Upper lobe of left lung (tissue), 6 donors: ENCODE results near the gene SWT1. TPM values are rescaled to one million over a fixed set of nuclear protein-coding genes. Genes with fewer than 3 reads are reported as not detected.
"Not testable (repeated sequence)": the region's sequence is repeated elsewhere in the genome, so short reads cannot be mapped to it uniquely, and the experiment has no call there.

Experiments used
- ATAC-seq, 2 donors: fragments of 200-7000 bp; cut with Tn5 transposase; one replicate each; pipeline ENCODE4 v1.9.1; 2022; ENCODE audit warnings: mild to moderate bottlenecking in 2 of 2, moderate library complexity in 2 of 2; ENCODE audit not compliant: low FRiP score in 2 of 2
- DNase-seq, 2 donors: peaks; one replicate each; pipeline ENCODE4 v3.0.0-alpha.2; 2019 to 2020
- H3K27ac ChIP-seq, 4 donors: fragments of 200-600 bp; sonication (generic); one replicate each; pipeline ENCODE4 v1.5.1; 2016 to 2019
- H3K27me3 ChIP-seq, 4 donors: fragments of 200-600 bp; sonication (generic); one replicate each; pipeline ENCODE4 v1.5.1; 2017 to 2019
- H3K36me3 ChIP-seq, 4 donors: fragments of 200-600 bp; sonication (generic); one replicate each; pipeline ENCODE4 v1.5.1; 2016 to 2019
- H3K4me1 ChIP-seq, 4 donors: fragments of 200-600 bp; sonication (generic); one replicate each; pipeline ENCODE4 v1.5.1; 2018 to 2019
- H3K4me3 ChIP-seq, 4 donors: fragments of 200-600 bp; sonication (generic); one replicate each; pipeline ENCODE4 v1.5.1; 2017 to 2019; ENCODE audit warnings: mild to moderate bottlenecking in 2 of 4, moderate library complexity in 1 of 4
- H3K9me3 ChIP-seq, 4 donors: fragments of 200-600 bp; sonication (generic); one replicate each; pipeline ENCODE4 v1.5.1; 2018 to 2019
- CTCF ChIP-seq, 6 experiments: fragments of 450-650 bp in 4 of 6; fragments of 200-600 bp in 2 of 6; sonication (generic) in 2 of 6; IDR thresholded peaks; one replicate each; pipeline ENCODE4 v1.5.1; 2016 to 2019; ENCODE audit warnings: antibody characterized with exemption in 6 of 6
- EP300 ChIP-seq, 4 donors: sonication (generic); formaldehyde crosslinking; IDR thresholded peaks; one replicate each; pipeline ENCODE4 v1.5.1; 2017; ENCODE audit warnings: antibody characterized with exemption in 4 of 4, control low read depth in 2 of 4
- POLR2A ChIP-seq, 4 donors: fragments of 450-650 bp; IDR thresholded peaks; one replicate each; pipeline ENCODE4 v1.5.1; 2016 to 2017; ENCODE audit warnings: antibody characterized with exemption in 4 of 4, mild to moderate bottlenecking in 2 of 4
- POLR2AphosphoS5 ChIP-seq, 2 donors: sonication (generic); formaldehyde crosslinking; IDR thresholded peaks; one replicate each; pipeline ENCODE4 v1.5.1; 2017; ENCODE audit warnings: antibody characterized with exemption in 2 of 2
- WGBS, 2 donors: methylation state at CpG; one replicate each; pipeline ENCODE4 v1.1.5; 2017 to 2018; 5-methylcytosine and 5-hydroxymethylcytosine counted together
- total RNA-seq, 6 donors: library from RNA; depleted of rRNA in 4 of 6; stranded (reverse); fragments of >200 nt in 4 of 6; gene quantifications; one replicate each; pipeline versions ENCODE4 v1.1.0 to v1.2.1, GENCODE V29; 2016 to 2021
- donor health status: DM: no; HTN: no; CAD: no; lungs with moderate emphysema.
- donor health status: DM: no; HTN: yes; CAD: no; lungs with severe emphysema.

The SWT1 gene
- total RNA-seq, 6 donors from 2014 or later: 3.1 to 15.7 (median 6.0) TPM

GRCh38 chr1:185207980-185208602 lies 51.1 kb downstream of the SWT1 start:
- Histone ChIP-seq H3K4me3 (no peak overlapping the region), H3K4me1 (no peaks in the 10 kb centered on the region), H3K27me3 (no peaks in the 10 kb centered on the region), H3K36me3 (peaks cover 0 to 30% (median 0%) of the 10 kb centered on the region in 4 donors), H3K9me3 (peaks cover 0 to 3% (median 0%) of the 10 kb centered on the region in 4 donors), H3K27ac (no peak overlapping the region)
- 93 to 98% methylated on average over 3 of the region's 3 CpGs for WGBS, 2 donors
- ATAC-seq: no peak
- DNase-seq: no peak
- no peak for TF ChIP-seq POLR2AphosphoS5 (IDR thresholded peaks at IDR 0.05)
- TF ChIP-seq EP300 (IDR thresholded peaks at IDR 0.05): no peak
- no peak for TF ChIP-seq CTCF (IDR thresholded peaks at IDR 0.05)
- no peak for TF ChIP-seq POLR2A (IDR thresholded peaks at IDR 0.05)

GRCh38 chr1:185208626-185209180 lies 51.7 kb downstream of the SWT1 start:
- TF ChIP-seq CTCF (IDR thresholded peaks at IDR 0.05): no peak
- TF ChIP-seq EP300 (IDR thresholded peaks at IDR 0.05): no peak
- no peak for TF ChIP-seq POLR2AphosphoS5 (IDR thresholded peaks at IDR 0.05)
- no peak for TF ChIP-seq POLR2A (IDR thresholded peaks at IDR 0.05)
- 70 to 78% methylated on average over 5 of the region's 5 CpGs for WGBS, 2 donors
- no peak for ATAC-seq
- Histone ChIP-seq H3K36me3 (peaks cover 0 to 30% (median 0%) of the 10 kb centered on the region in 4 donors), H3K4me1 (no peaks in the 10 kb centered on the region), H3K27ac (no peak overlapping the region), H3K27me3 (no peaks in the 10 kb centered on the region), H3K9me3 (peaks cover 0 to 3% (median 0%) of the 10 kb centered on the region in 4 donors), H3K4me3 (no peak overlapping the region)
- no peak for DNase-seq

GRCh38 chr1:185209357-185209756 lies 52.4 kb downstream of the SWT1 start:
- H3K27ac ChIP-seq, H3K4me1 ChIP-seq, H3K4me3 ChIP-seq, H3K27me3 ChIP-seq, DNase-seq, ATAC-seq, H3K9me3 ChIP-seq: not testable (repeated sequence)
- H3K36me3 ChIP-seq: peaks cover 0 to 30% (median 0%) of the 10 kb centered on the region in 4 donors
- 100% methylated on average over 1 of the region's 1 CpG for WGBS, 2 donors

- peaks cover 0 to 3% (median 0%) of the 10 kb centered on the region in 4 donors for H3K9me3 ChIP-seq
- H3K27ac ChIP-seq: no peak overlapping the region
- no peaks in the 10 kb centered on the region for H3K27me3 ChIP-seq
- peaks cover 0 to 18% (median 0%) of the 10 kb centered on the region in 4 donors for H3K36me3 ChIP-seq
- ATAC-seq (no peak), DNase-seq (no peak)
- 87% methylated on average over 1 of the region's 1 CpG for WGBS, 2 donors
- no peak overlapping the region for H3K4me3 ChIP-seq
- TF ChIP-seq POLR2A (IDR thresholded peaks at IDR 0.05) (no peak), EP300 (IDR thresholded peaks at IDR 0.05) (no peak), CTCF (IDR thresholded peaks at IDR 0.05) (no peak), POLR2AphosphoS5 (IDR thresholded peaks at IDR 0.05) (no peak)
- no peaks in the 10 kb centered on the region for H3K4me1 ChIP-seq
These were observed 56.1 kb downstream of the SWT1 start for GRCh38 chr1:185213091-185213490.

GRCh38 chr1:185215911-185216310 lies 58.9 kb downstream of the SWT1 start:
- TF ChIP-seq POLR2A (IDR thresholded peaks at IDR 0.05) (no peak), POLR2AphosphoS5 (IDR thresholded peaks at IDR 0.05) (no peak), EP300 (IDR thresholded peaks at IDR 0.05) (no peak), CTCF (IDR thresholded peaks at IDR 0.05) (no peak)
- H3K36me3 ChIP-seq: peaks cover 0 to 6% (median 0%) of the 10 kb centered on the region in 4 donors

More at GRCh38 chr1:185215911-185216310, 58.9 kb downstream of the SWT1 start:
- H3K9me3 ChIP-seq: no peaks in the 10 kb centered on the region
- no peak overlapping the region for H3K27ac ChIP-seq
- ATAC-seq: no peak
- H3K4me3 ChIP-seq: no peak overlapping the region
- no peaks in the 10 kb centered on the region for H3K4me1 ChIP-seq
- no peaks in the 10 kb centered on the region for H3K27me3 ChIP-seq
- WGBS, 2 donors: 65 to 72% methylated on average over 1 of the region's 1 CpG
- DNase-seq: no peak
